HG03378 (cell line): ENCODE measurements around the gene SCN11A.

ENCODE experiments used
- ATAC-seq: cut with Tn5 transposase; IDR thresholded peaks from one replicate; pipeline ENCODE4 v1.9.1; 2021; ENCODE audit warnings: mild to moderate bottlenecking, moderate library complexity; ENCODE audit not compliant: unreplicated experiment

SCN11A gene

GRCh38 chr3:39051649-39052561 lies at the start of gene SCN11A, which contains the start of gene WDR48:
TSS of gene SCN11A (minus strand) at chr3:39051944. CDS start at chr3:38950362, 101,582 bp downstream.
TSS of gene WDR48 (plus strand) at chr3:39052016. CDS start at chr3:39052026, 10 bp downstream.
- ATAC-seq, result peak; percentile 94

GRCh38 chr3:39101022-39101689 lies 49.4 kb upstream of the SCN11A start:
- peak; percentile 61 for ATAC-seq

GRCh38 chr3:39100500-39100886 lies 48.7 kb upstream of the SCN11A start:
- ATAC-seq, result no peak

- ATAC-seq, result no peak
Observed at GRCh38 chr3:39099738-39100499, 48.2 kb upstream of the SCN11A start.

- ATAC-seq, result no peak
Observed at GRCh38 chr3:39099242-39099641, 47.5 kb upstream of the SCN11A start.

- no peak for ATAC-seq
Observed at GRCh38 chr3:39098473-39099000, 46.8 kb upstream of the SCN11A start.

GRCh38 chr3:39097716-39098472 lies 46.1 kb upstream of the SCN11A start:
- ATAC-seq, result no peak

- ATAC-seq, result no peak
Observed at GRCh38 chr3:39096775-39097174, 45.0 kb upstream of the SCN11A start.

GRCh38 chr3:39095778-39096177 lies 44.0 kb upstream of the SCN11A start:
- ATAC-seq, result no peak

- ATAC-seq, result no peak
Observed at GRCh38 chr3:39094851-39095677, 43.3 kb upstream of the SCN11A start.

GRCh38 chr3:39090922-39091321 lies 39.2 kb upstream of the SCN11A start:
- no peak for ATAC-seq

GRCh38 chr3:39088889-39089288 lies 37.1 kb upstream of the SCN11A start:
- no peak for ATAC-seq

GRCh38 chr3:39088456-39088855 lies 36.7 kb upstream of the SCN11A start:
- ATAC-seq, result no peak

- ATAC-seq, result no peak
Observed at GRCh38 chr3:39086144-39086543, 34.4 kb upstream of the SCN11A start.

GRCh38 chr3:39082666-39083313 lies 31.0 kb upstream of the SCN11A start:
- no peak for ATAC-seq

- no peak for ATAC-seq
Observed at GRCh38 chr3:39080026-39080425, 28.3 kb upstream of the SCN11A start.

GRCh38 chr3:39079530-39079929 lies 27.8 kb upstream of the SCN11A start:
- ATAC-seq, result no peak

GRCh38 chr3:39075910-39076309 lies 24.2 kb upstream of the SCN11A start:
- ATAC-seq, result no peak

GRCh38 chr3:39068556-39068955 lies 16.8 kb upstream of the SCN11A start:
- ATAC-seq, result no peak
